Choroid plexus epithelial cell (primary cell): ENCODE measurements around the gene RALB.

Experiments used
- DNase-seq: peaks from one replicate; pipeline ENCODE4 v3.0.0-alpha.2; 2010; ENCODE audit warnings: low read depth
- H3K4me3 ChIP-seq: 2 replicates; pipeline ENCODE4 v1.5.1; 2011; ENCODE audit warnings: low read depth, mild to moderate bottlenecking, control low read depth, low read length, moderate library complexity
- TF ChIP-seq, protein P1 (sequence below): conservative IDR thresholded peaks from 2 replicates; pipeline ENCODE4 v1.5.1; 2011; ENCODE audit warnings: low read depth, mild to moderate bottlenecking, control low read depth, inconsistent platforms, low read length, moderate library complexity

The RALB gene

GRCh38 chr2:120251078-120251477, 1.6 kb upstream of the RALB start:
- no peak for DNase-seq
- H3K4me3 ChIP-seq = no peak overlapping the region
- TF ChIP-seq, protein P1, sequence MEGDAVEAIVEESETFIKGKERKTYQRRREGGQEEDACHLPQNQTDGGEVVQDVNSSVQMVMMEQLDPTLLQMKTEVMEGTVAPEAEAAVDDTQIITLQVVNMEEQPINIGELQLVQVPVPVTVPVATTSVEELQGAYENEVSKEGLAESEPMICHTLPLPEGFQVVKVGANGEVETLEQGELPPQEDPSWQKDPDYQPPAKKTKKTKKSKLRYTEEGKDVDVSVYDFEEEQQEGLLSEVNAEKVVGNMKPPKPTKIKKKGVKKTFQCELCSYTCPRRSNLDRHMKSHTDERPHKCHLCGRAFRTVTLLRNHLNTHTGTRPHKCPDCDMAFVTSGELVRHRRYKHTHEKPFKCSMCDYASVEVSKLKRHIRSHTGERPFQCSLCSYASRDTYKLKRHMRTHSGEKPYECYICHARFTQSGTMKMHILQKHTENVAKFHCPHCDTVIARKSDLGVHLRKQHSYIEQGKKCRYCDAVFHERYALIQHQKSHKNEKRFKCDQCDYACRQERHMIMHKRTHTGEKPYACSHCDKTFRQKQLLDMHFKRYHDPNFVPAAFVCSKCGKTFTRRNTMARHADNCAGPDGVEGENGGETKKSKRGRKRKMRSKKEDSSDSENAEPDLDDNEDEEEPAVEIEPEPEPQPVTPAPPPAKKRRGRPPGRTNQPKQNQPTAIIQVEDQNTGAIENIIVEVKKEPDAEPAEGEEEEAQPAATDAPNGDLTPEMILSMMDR = no peak

GRCh38 chr2:120251880-120252224, 800 bp upstream of the RALB start:
- TF ChIP-seq, protein P1 = no peak
- no peak for DNase-seq
- H3K4me3 ChIP-seq = peak overlapping the region; percentile 84

GRCh38 chr2:120253021-120253882, 600 bp downstream of the RALB start:
- peak; percentile 78 for DNase-seq
- TF ChIP-seq, protein P1 = peak; percentile 63

GRCh38 chr2:120254178-120254577, 1.5 kb downstream of the RALB start:
- no peak for DNase-seq
- peak overlapping the region; percentile 84 for H3K4me3 ChIP-seq
- TF ChIP-seq, protein P1 = no peak

More at GRCh38 chr2:120253021-120253882, 600 bp downstream of the RALB start:
- peak overlapping the region; percentile 84 for H3K4me3 ChIP-seq

DNA sequence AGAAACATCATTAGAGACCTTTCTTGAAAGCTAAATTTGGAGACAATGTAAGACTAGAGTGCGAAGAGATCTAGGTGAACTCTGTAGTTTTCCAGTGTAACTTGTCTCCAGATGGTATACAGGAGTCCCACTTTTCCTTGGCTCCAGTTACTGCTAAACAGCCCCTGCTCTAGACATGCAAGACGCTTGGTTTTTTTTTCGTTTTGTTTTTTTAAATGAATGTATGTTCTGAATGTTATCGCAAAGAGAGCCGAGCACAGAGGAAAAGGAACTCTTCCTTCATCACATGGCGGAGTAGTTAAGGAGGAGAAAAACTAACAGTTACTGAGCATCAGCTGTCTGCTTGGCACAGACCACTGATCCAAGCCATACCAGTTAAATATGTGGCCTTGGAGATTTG, 2.4 kb downstream of the RALB start:
- DNase-seq = no peak
- H3K4me3 ChIP-seq = no peak overlapping the region
- TF ChIP-seq, protein P1 = no peak

GRCh38 chr2:120255986-120256650, 3.5 kb downstream of the RALB start:
- no peak overlapping the region for H3K4me3 ChIP-seq
- DNase-seq = no peak
- TF ChIP-seq, protein P1 = no peak

DNA sequence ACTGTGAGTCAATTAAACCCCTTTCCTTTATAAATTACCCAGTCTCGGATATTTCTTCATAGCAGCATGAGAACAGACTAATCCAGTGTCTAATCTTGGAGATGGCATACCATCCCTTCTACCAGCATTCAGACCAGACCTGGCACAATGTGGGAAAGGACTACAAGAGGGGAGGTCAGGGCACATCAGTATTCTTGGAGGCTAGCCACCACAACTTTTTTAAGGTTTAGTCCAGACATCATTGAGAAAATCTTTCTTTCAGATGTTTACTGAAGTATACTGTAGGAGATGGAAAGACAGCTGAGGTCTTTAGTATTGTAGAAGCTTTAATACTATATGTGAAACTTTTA, 4.0 kb downstream of the RALB start:
- H3K4me3 ChIP-seq = no peak overlapping the region
- DNase-seq = no peak
- TF ChIP-seq, protein P1 = no peak
